Stimulated activated effector memory CD8-positive, alpha-beta T cell treated with anti-CD3 and anti-CD28 coated beads, Interleukin-12 subunit alpha, Interleukin-12 subunit beta, amount 100 ng/mL, for 72 hours (primary cell): ENCODE results near the gene TMC4.
"Not testable (repeated sequence)": the region's sequence is repeated elsewhere in the genome, so short reads cannot be mapped to it uniquely, and the experiment has no call there.

Source experiments
- ATAC-seq: fragments of 150-1000 bp; cut with Tn5 transposase; 2 replicates; pipeline ENCODE4 v1.10.0; 2021
- DNase-seq, 2 donors: peaks; one replicate each; pipeline ENCODE4 v3.0.0; 2021 to 2022; ENCODE audit warnings: low spot score in 2 of 2
- H3K27ac Mint-ChIP-seq: one replicate; pipeline ENCODE4 v1.8.0; 2022; ENCODE audit warnings: mild to moderate bottlenecking, mixed read lengths
- H3K36me3 Mint-ChIP-seq: one replicate; pipeline ENCODE4 v1.8.0; 2022; ENCODE audit warnings: mild to moderate bottlenecking, mixed read lengths
- H3K4me1 Mint-ChIP-seq: one replicate; pipeline ENCODE4 v1.8.0; 2022; ENCODE audit warnings: mixed read lengths
- H3K4me3 Mint-ChIP-seq: one replicate; pipeline ENCODE4 v1.8.0; 2022; ENCODE audit warnings: mild to moderate bottlenecking, mixed read lengths
- H3K9me3 Mint-ChIP-seq: one replicate; pipeline ENCODE4 v1.8.0; 2022; ENCODE audit warnings: mixed read lengths

TMC4 gene

DNA sequence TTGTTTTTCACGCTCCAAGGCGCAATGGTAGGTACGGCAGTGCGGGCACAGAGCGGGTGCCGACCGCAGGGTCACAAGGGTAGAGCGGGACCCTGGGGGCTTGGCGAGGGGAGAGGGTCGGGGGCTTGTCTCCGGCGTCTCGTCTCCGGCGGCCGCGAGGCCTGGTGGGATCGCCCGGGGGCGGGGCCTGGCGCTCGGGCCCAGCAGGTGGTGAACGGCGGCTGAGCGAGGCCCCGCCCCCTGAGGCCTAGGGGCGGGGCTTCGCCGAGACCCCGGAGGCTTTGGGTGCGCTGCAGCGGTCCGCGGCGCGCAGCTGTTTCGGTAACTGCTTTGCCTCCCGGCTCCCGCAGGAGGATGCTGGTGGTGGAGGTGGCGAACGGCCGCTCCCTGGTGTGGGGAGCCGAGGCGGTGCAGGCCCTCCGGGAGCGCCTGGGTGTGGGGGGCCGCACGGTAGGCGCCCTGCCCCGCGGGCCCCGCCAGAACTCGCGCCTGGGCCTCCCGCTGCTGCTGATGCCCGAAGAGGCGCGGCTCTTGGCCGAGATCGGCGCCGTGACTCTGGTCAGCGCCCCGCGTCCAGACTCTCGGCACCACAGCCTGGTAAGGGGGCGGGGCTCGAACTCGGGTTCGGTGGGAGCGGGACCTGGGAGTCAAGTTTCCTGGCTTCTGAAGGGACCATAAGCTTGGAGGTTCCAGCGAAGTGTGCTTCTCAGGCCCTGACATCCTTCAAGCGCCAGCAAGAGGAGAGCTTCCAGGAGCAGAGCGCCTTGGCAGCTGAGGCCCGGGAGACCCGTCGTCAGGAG lies 18.3 kb upstream of the TMC4 start, which contains the start of gene TSEN34:
TSEN34 (plus strand) TSS at position 298 of the 800 bp plus-strand sequence; CDS start at position 355, 57 bp downstream.
- Mint-ChIP-seq H3K9me3 (no peaks in the 10 kb centered on the region), H3K36me3 (peaks cover 83% of the 10 kb centered on the region), H3K27ac (peak within 1 kb of the TSS; percentile 99), H3K4me1 (peaks cover 43% of the 10 kb centered on the region), H3K4me3 (peak within 1 kb of the TSS; percentile 95)
- DNase-seq (peak in 1 of 2 donors; percentile 92), ATAC-seq (peak; percentile 52)

DNA sequence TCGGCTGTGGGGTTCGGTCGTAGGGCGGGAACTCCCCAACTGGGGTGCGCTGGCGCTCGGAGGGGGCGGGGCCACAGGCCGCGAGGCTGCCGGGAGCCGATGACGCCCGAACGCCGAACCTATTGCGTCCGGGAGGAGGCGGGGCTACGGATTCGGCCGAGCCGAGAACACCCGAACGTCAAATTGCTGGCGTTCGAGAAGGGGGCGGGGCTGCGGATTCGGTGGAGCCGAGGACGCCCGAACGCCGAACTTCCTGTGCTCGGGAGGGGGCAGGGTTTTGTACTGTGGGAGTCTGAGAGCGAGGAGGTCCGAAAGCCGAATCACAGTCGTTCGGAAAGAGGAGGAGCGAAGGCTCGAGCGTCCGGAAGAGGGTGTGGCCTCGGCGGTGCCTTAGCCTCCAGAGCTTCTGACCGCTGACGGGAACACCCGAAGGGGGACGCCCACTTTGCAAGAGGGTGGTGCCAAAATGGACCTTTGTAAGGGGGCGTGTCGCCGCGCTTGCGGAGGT lies 17.6 kb upstream of the TMC4 start:
- peak overlapping the region; percentile 95 for H3K4me3 Mint-ChIP-seq
- H3K9me3 Mint-ChIP-seq: no peaks in the 10 kb centered on the region
- peaks cover 43% of the 10 kb centered on the region for H3K4me1 Mint-ChIP-seq
- ATAC-seq (peak; percentile 76), DNase-seq (peak; percentile 99 to 100)
- H3K27ac Mint-ChIP-seq: peak overlapping the region; percentile 99
- H3K36me3 Mint-ChIP-seq: peaks cover 82% of the 10 kb centered on the region

DNA sequence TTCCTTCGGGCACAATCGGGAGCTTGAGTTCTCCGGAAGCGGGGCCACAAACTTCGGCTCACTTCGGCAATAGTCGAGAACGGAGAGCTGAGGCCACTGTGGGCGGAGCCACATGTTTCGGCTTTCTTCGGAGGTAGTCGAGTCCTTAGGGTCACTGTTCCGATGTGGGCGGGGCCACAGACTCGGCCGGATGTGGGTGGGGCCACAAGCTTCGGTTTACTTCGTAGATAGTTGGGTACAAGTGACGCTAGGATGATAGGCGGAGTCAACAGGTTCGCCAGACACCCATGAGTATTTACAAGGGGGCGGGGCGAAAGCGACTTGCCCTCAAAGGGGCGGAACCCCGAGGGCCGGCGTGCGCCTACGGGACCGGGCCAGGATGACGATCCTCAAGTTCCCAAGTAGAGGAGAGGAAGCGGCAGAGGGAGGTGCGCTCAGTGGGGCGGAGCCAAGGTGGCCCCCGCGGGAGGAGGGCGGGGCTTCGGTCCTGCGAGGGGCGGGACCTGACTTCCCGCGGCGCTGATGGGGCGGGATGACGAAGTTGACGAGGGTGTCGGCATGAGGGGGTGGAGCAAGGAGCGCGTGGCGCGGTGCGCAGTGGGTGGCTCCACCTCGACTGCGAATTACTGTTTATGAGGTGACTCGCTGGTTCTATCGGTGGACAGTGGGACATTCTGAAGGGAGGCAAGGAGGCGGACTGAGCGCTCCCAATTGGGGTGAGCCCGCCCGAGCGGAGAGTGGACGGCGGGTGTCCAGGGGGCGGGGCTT lies 17.0 kb upstream of the TMC4 start:
- Mint-ChIP-seq H3K9me3 (no peaks in the 10 kb centered on the region), H3K27ac (peak overlapping the region; percentile 99), H3K36me3 (peaks cover 80% of the 10 kb centered on the region), H3K4me3 (peak overlapping the region; percentile 95), H3K4me1 (peaks cover 43% of the 10 kb centered on the region)
- peak; percentile 98 to 100 for DNase-seq
- peak; percentile 74 for ATAC-seq

DNA sequence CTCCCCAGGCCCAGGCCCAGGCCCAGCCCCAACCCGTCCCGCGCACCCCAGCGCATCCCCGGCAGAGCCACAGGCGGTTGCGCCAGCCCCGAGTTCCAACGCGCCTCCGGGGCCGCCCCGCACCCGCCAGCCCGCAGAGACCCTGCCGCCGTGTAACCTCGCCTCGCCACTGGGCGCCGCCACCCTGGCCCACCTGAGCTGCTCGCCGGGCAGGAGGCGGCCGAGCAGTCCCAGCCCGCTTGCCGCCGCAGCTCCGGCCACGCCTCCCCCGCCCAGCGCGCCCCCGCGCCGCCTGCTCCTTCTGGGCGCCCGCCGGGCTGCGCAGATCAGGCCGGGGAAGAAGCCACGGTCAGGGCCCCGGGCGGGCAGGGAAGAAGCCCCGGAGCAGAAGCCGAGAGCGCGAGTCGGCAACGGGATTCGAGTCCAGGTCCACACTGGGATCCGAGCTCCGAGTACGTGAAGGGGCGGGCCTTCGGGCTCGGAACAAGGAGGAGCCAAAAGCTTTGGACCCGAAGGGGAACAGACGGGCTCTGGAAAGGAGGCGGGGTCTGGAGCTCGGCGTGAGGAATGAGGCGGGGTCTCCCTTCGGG lies 16.3 kb upstream of the TMC4 start, which contains the start of gene MBOAT7:
MBOAT7 (minus strand) TSS at position 436 of the 590 bp plus-strand sequence. CDS start 1,072 bp downstream, outside the sequence.
- no peak for DNase-seq
- no peaks in the 10 kb centered on the region for H3K9me3 Mint-ChIP-seq
- H3K4me1 Mint-ChIP-seq: peaks cover 43% of the 10 kb centered on the region
- H3K4me3 Mint-ChIP-seq: peak within 1 kb of the TSS; percentile 95
- peak; percentile 53 for ATAC-seq
- H3K36me3 Mint-ChIP-seq: peaks cover 77% of the 10 kb centered on the region
- peak within 1 kb of the TSS; percentile 99 for H3K27ac Mint-ChIP-seq

DNA sequence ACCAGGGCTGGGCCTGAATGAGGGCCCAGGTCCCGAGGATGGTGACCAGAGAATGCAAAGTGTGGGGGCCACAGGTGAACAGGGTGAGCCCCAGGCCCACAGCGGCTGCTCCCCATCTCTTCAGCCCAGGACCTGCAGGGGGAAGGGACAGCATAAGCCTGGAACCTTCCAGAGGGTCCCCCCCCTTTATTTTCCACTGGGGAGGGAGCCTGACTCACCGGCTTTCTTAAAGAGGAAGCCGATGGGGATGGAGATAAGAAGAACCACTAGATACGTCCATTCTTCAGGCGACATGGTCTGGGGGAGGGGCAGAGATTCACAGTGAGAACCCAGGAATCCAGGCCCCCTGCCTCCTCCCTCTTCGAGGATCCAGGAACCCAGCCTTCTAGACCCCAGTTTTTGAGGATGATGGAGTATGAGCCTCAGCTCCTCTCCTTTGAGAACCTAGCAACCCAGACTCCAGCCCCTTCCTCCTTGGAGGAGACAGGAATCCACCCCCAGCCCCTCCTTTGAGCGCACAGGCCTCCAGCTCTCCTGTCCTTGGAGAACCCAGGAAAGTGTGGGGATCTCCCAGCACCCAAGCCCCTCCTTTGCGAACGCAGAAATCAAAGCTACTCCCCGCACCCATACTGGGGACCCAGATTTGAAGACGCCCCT lies 15.4 kb upstream of the TMC4 start:
- H3K27ac Mint-ChIP-seq: peak overlapping the region; percentile 99
- DNase-seq: no peak
- H3K9me3 Mint-ChIP-seq: no peaks in the 10 kb centered on the region
- H3K36me3 Mint-ChIP-seq: peaks cover 75% of the 10 kb centered on the region
- H3K4me3 Mint-ChIP-seq: peak overlapping the region; percentile 95
- ATAC-seq: no peak
- H3K4me1 Mint-ChIP-seq: peaks cover 43% of the 10 kb centered on the region

DNA sequence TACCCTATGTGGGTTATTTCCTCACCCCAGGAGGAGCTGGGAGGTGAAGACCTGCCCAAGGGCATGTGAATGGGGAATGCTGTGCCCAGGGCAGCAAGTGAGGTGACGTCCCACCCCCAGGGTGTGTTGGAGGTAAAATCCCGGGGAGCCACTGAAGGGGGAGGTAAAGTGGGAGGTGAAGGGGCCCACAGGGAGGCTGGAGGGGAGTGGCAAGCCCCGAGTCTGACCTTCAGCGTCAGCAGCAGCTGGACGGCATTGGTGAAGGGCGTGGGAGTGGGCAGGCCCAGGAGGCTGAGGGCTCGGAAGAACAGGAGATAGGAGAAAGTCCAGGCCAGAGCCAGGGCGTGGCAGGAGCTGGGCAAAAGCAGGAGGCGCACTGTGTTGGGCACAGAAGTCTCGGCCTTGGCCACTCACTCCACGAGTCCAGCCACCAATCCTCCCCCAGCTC lies 14.0 kb upstream of the TMC4 start:
- no peaks in the 10 kb centered on the region for H3K9me3 Mint-ChIP-seq
- H3K27ac Mint-ChIP-seq: peak overlapping the region; percentile 99
- H3K4me3 Mint-ChIP-seq: peak overlapping the region; percentile 95
- H3K36me3 Mint-ChIP-seq: peaks cover 72% of the 10 kb centered on the region
- H3K4me1 Mint-ChIP-seq: peaks cover 29% of the 10 kb centered on the region
- DNase-seq (no peak), ATAC-seq (no peak)

DNA sequence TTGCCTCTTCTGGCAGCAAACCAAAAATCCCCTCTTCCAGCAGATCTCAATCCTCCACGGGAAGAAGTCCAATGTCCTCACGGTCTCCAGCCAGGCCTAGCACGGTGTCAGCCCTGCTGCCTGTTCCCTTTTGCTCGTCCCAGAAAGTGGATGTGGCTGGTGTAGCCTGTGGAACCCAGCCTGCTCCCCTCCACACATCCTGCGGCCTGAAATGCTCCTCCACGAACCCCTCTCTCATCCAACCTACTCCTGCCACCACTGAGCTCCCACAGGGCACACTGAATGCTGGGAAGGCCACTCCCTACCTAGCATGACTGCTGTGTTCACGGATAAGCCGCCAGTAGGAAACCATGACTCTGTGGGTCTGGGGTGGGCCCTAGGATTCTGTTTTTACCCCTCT lies 13.4 kb upstream of the TMC4 start:
- Mint-ChIP-seq H3K36me3 (peaks cover 67% of the 10 kb centered on the region), H3K4me3 (peak overlapping the region; percentile 95), H3K27ac (no peak overlapping the region), H3K9me3 (no peaks in the 10 kb centered on the region), H3K4me1 (peaks cover 23% of the 10 kb centered on the region)
- ATAC-seq (no peak), DNase-seq (no peak)

DNA sequence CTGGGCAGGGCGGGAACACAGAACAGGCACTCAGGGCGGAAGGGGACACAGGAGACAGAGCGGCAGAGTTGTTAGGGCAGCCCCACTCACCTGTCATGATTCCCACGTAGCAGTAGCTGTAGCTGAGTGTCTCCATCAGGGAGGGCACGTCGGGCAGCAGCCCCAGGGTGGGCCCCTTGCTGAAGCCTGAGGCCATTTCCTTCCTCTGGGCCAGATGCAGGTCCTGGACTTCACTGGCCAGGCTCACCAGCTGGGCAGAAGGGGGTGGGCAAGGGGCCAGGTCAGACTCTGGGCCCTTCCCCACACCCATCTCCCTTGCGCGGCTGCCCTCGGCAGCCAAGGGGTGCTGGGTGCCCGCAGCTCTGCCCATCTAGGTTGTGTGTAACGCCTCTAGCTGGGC lies 10.5 kb upstream of the TMC4 start:
- DNase-seq (no peak), ATAC-seq (no peak)
- no peaks in the 10 kb centered on the region for H3K9me3 Mint-ChIP-seq
- no peak overlapping the region for H3K4me3 Mint-ChIP-seq
- H3K27ac Mint-ChIP-seq: no peak overlapping the region
- peaks cover 56% of the 10 kb centered on the region for H3K36me3 Mint-ChIP-seq
- H3K4me1 Mint-ChIP-seq: peaks cover 20% of the 10 kb centered on the region

DNA sequence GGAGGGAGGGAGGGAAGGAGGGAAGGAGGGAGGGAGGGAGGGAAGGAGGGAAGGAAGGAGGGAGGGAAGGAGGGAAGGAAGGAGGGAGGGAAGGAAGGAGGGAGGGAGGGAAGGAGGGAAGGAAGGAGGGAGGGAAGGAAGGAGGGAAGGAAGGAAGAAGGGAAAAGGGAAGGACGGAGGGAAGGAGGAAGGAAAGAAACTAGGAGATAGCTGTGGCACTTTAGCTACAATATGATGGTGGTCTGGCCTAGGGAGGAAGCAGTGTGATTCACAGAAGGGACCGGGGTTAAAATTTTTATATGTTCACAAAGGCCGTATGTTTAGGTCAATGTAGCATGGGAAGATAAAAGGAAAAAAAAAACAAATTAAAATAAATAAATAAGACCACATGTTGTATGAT lies 8.9 kb upstream of the TMC4 start:
- peaks cover 60% of the 10 kb centered on the region for H3K36me3 Mint-ChIP-seq
- H3K9me3 Mint-ChIP-seq, H3K4me3 Mint-ChIP-seq, H3K27ac Mint-ChIP-seq, DNase-seq, H3K4me1 Mint-ChIP-seq, ATAC-seq: not testable (repeated sequence)

DNA sequence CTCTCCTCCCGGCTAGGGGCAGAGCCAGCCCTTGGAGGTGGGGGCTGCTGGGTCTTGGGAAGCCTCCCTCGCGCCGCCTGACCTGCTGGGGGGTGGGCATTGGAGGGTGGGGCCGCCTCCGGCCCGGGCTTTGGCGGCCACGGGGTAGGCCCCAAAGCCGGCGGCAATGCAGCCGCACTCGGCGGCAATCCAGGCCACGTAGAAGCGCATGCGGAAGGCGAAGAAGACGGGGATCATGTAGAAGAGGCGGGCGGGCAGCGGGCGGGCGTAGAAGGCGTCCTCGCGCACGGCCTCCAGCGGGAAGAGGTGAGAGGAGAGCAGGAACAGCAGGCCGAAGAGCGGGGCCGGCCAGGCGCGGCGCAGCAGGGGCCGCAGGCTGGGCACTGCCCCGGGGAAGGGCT lies 7.7 kb upstream of the TMC4 start:
- Mint-ChIP-seq H3K9me3 (no peaks in the 10 kb centered on the region), H3K4me1 (no peaks in the 10 kb centered on the region), H3K27ac (no peak overlapping the region), H3K36me3 (peaks cover 57% of the 10 kb centered on the region), H3K4me3 (no peak overlapping the region)
- DNase-seq (no peak), ATAC-seq (no peak)

DNA sequence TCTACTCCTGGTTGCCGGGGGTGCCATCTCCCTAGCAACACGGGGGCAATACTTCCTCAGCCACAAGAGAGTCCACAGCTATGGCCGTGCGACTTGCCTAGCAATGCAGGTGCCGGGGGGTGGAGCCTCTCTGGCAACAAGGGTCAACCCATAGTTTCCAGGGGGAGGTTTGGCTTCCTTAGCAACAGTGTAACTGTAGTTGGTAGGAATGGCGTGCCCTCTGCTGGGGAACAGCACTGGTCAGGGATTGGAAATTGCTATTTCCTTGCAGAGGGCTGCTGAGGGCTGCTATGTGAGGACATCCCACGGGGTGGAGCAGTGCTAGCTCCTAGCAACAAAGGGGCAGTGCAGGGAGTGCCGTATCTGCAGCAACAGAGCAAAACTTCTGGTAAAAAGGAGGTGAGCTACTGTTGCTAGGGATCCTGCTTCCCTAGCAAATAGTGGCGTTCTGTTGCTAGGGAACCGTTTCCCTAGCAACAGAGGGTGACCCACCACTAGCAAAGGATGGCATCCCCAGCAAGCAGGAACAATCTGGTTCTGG lies 7.0 kb upstream of the TMC4 start:
- Mint-ChIP-seq H3K36me3 (peaks cover 56% of the 10 kb centered on the region), H3K9me3 (no peaks in the 10 kb centered on the region)

DNA sequence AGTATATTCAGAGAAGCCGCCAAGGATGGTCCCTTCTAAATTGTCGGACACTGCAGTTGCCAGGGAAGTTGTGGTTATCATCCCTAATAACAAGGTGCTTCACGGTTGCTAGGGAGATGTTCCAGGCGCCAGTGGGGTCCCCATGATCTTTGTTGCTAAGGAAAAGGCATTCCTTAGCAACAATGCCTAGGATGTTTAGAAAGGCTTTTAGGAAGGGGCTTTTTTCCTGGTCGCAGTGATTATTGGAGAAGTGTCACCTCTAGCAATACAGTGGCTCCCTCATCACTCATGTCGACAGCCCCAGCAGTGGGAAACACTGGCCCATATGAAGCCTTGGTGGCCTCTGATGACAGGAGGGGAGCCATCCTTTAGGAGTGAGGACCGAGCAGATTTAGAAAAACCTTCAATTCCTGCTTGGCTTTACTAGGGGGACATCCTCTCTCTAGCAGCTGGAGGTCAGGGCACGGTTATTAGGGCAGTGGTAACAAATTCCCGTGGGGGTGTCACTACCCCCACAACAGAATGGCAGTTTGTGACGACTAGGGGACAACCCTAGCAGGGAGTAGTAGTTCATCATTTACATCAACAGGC lies 6.4 kb upstream of the TMC4 start:
- Mint-ChIP-seq H3K27ac (no peak overlapping the region), H3K9me3 (no peaks in the 10 kb centered on the region), H3K36me3 (peaks cover 58% of the 10 kb centered on the region), H3K4me1 (no peaks in the 10 kb centered on the region), H3K4me3 (no peak overlapping the region)
- DNase-seq (no peak), ATAC-seq (no peak)

More for the DNA sequence above, 7.0 kb upstream of the TMC4 start:
- Mint-ChIP-seq H3K4me1 (no peaks in the 10 kb centered on the region), H3K4me3 (no peak overlapping the region), H3K27ac (no peak overlapping the region)
- DNase-seq (no peak), ATAC-seq (no peak)

DNA sequence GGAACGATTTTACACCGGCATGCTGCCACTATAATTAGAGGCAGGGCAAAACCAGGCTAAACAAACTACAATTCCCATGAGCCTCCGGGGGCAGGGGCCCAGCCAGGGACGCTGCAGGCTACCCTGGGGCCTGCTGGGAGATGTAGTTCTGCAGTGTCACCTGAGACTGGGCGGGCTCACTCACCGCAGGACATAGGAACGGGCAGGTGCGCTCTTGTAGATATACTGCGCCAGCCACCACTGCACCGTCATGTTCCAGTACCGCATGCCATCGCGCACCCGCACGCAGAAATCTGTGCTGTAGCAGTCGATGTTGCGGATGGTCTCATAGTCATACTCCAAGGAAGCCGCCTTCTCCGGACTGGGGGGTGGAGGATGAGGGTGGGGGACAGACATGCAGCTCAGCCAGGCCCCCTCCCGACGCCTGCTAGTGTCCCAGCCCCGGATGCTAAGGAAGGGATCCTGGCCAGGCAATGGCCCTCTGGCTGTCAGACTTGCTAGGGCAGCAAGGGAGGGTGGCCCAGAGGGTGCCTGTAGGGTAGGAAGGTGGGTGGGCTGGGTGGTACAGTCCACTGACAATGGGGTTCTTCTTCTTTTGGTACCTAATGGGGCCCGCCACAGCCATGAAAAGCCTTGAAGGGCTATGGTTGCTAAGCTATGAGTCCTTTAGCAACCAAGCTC lies 5.8 kb upstream of the TMC4 start:
- Mint-ChIP-seq H3K27ac (no peak overlapping the region), H3K9me3 (no peaks in the 10 kb centered on the region), H3K4me1 (no peaks in the 10 kb centered on the region), H3K4me3 (no peak overlapping the region), H3K36me3 (peaks cover 52% of the 10 kb centered on the region)
- ATAC-seq: peak; percentile 86
- DNase-seq: peak in 1 of 2 donors; percentile 67
